ENCODE data around the gene LXN.

GRCh38 chr3:158651192-158651591, 21.3 kb downstream of the LXN start:
- no peak for TF ChIP-seq CTCF (IDR thresholded peaks at IDR 0.05)
- no peak for TF ChIP-seq POLR2A (IDR thresholded peaks at IDR 0.05)
